ENCODE measurements around the gene SLC50A1. TPM values are rescaled to one million over a fixed set of nuclear protein-coding genes. Genes with fewer than 3 reads are reported as not detected.

Gene SLC50A1
- total RNA-seq, 1 donor from 2014 or later = 22.8 TPM

DNA sequence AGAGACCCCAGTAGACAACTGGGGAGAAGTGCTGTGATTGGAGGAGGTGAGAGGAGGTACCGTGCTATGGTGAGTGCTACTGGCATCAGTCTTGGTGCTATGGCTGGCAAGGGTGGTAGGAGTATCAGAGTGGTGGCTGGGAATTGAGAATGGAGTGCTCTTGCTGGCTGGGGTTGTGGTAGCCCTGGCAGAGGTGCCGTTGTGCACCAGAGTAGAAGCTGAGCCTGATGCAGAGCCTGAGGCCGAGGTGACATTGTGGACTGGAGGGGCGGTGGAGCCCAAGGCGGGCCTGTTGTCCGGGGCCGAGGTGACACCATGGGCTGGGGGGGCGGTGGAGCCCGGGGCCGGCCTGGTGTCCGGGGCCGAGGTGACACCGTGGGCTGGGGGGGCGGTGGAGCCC, 52.6 kb downstream of the SLC50A1 start:
- H3K9ac ChIP-seq (ENCODE audit: low read length) = no peak overlapping the region
- H3K9me3 ChIP-seq (ENCODE audit: insufficient read depth, low read depth, low read length) = no peaks in the 10 kb centered on the region
- H3K4me3 ChIP-seq (ENCODE audit: insufficient read depth, low read depth, low read length) = no peak overlapping the region
- no peak overlapping the region for H3K4me2 ChIP-seq (ENCODE audit: low read length)
- H3K27me3 ChIP-seq (ENCODE audit: insufficient read depth, low read length) = no peaks in the 10 kb centered on the region
- H3K36me3 Mint-ChIP-seq (ENCODE audit: low read depth, unreplicated experiment) = peaks cover 11% of the 10 kb centered on the region
- peak overlapping the region; percentile 63 for H3K4me3 Mint-ChIP-seq (ENCODE audit: unreplicated experiment)
- H3K27me3 Mint-ChIP-seq (ENCODE audit: low read depth, unreplicated experiment) = peaks cover 1% of the 10 kb centered on the region
- H3K27ac ChIP-seq (ENCODE audit: low read depth, low read length) = no peak overlapping the region
- peaks cover 2% of the 10 kb centered on the region for H3K4me1 Mint-ChIP-seq (ENCODE audit: low read depth, unreplicated experiment)
- DNase-seq (ENCODE audit: low read depth) (no peak), FAIRE-seq (no peak)
- peaks cover 6% of the 10 kb centered on the region for H3K36me3 ChIP-seq (ENCODE audit: insufficient read depth, low read length)
- H3K9me3 Mint-ChIP-seq (ENCODE audit: unreplicated experiment) = peaks cover 3% of the 10 kb centered on the region
- no peak for TF ChIP-seq EZH2 (IDR thresholded peaks at IDR 0.05; ENCODE audit: insufficient read depth, low read length)
- TF ChIP-seq, protein P1, sequence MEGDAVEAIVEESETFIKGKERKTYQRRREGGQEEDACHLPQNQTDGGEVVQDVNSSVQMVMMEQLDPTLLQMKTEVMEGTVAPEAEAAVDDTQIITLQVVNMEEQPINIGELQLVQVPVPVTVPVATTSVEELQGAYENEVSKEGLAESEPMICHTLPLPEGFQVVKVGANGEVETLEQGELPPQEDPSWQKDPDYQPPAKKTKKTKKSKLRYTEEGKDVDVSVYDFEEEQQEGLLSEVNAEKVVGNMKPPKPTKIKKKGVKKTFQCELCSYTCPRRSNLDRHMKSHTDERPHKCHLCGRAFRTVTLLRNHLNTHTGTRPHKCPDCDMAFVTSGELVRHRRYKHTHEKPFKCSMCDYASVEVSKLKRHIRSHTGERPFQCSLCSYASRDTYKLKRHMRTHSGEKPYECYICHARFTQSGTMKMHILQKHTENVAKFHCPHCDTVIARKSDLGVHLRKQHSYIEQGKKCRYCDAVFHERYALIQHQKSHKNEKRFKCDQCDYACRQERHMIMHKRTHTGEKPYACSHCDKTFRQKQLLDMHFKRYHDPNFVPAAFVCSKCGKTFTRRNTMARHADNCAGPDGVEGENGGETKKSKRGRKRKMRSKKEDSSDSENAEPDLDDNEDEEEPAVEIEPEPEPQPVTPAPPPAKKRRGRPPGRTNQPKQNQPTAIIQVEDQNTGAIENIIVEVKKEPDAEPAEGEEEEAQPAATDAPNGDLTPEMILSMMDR (IDR thresholded peaks at IDR 0.05; ENCODE audit: insufficient read depth, low read depth, low read length) = no peak
- H3K4me1 ChIP-seq (ENCODE audit: insufficient read depth, low read length) = peaks cover 4% of the 10 kb centered on the region
- H2AFZ ChIP-seq (ENCODE audit: low read depth, low read length) = no peak overlapping the region
- no peaks in the 10 kb centered on the region for H3K79me2 ChIP-seq (ENCODE audit: insufficient read depth, low read length)
- no peaks in the 10 kb centered on the region for H4K20me1 ChIP-seq (ENCODE audit: insufficient read depth, low read length)
- peak overlapping the region; percentile 55 for H3K27ac Mint-ChIP-seq (ENCODE audit: unreplicated experiment)

Other genes with a start within 250 kb of the SLC50A1 start
- gene PMVK, start 199.1 kb upstream of the SLC50A1 start, total RNA-seq = 15.5 and 15.6 TPM in 2 replicates
- 89.2 and 96.4 TPM in 2 replicates for gene PBXIP1, start 179.8 kb upstream of the SLC50A1 start, total RNA-seq
- gene PYGO2, start 174.1 kb upstream of the SLC50A1 start, total RNA-seq = 20.0 and 21.8 TPM in 2 replicates
- gene SHC1, start 165.1 kb upstream of the SLC50A1 start, total RNA-seq = 391 and 397 TPM in 2 replicates
- 36.5 and 37.9 TPM in 2 replicates for gene CKS1B, start 161.2 kb upstream of the SLC50A1 start, total RNA-seq
- 46.6 and 51.5 TPM in 2 replicates for gene FLAD1, start 152.5 kb upstream of the SLC50A1 start, total RNA-seq
- gene LENEP, start 142.3 kb upstream of the SLC50A1 start, total RNA-seq = 0.99 TPM in 1 of 2 replicates, not detected in the other
- 46.1 and 47.5 TPM in 2 replicates for gene ZBTB7B, start 133.1 kb upstream of the SLC50A1 start, total RNA-seq
- gene DCST2, start 102.1 kb upstream of the SLC50A1 start, total RNA-seq = 0.34 and 0.36 TPM in 2 replicates
- gene DCST1, start 102.0 kb upstream of the SLC50A1 start, total RNA-seq = not detected in 2 replicates
- gene ADAM15, start 84.5 kb upstream of the SLC50A1 start, total RNA-seq = 66.8 and 68.3 TPM in 2 replicates
- gene EFNA4, start 72.1 kb upstream of the SLC50A1 start, total RNA-seq = 11.8 TPM in 2 replicates
- gene EFNA3, start 57.0 kb upstream of the SLC50A1 start, total RNA-seq = 2.9 and 3.4 TPM in 2 replicates
- 11.3 and 16.4 TPM in 2 replicates for gene EFNA1, start 8.0 kb upstream of the SLC50A1 start, total RNA-seq
- 31.0 and 36.2 TPM in 2 replicates for gene DPM3, start 4.7 kb downstream of the SLC50A1 start, total RNA-seq
- gene KRTCAP2, start 37.5 kb downstream of the SLC50A1 start, total RNA-seq = 161 TPM in 2 replicates
- gene TRIM46, start 38.0 kb downstream of the SLC50A1 start, total RNA-seq = 13.2 and 13.6 TPM in 2 replicates
- 153 and 162 TPM in 2 replicates for gene THBS3, start 72.0 kb downstream of the SLC50A1 start, total RNA-seq
- gene MTX1, start 72.8 kb downstream of the SLC50A1 start, total RNA-seq = 39.8 and 41.8 TPM in 2 replicates
- 51.1 and 51.7 TPM in 2 replicates for gene ENTREP3, start 119.6 kb downstream of the SLC50A1 start, total RNA-seq
- 68.9 and 70.3 TPM in 2 replicates for gene SCAMP3, start 126.5 kb downstream of the SLC50A1 start, total RNA-seq
- gene CLK2, start 137.7 kb downstream of the SLC50A1 start, total RNA-seq = 31.7 and 36.1 TPM in 2 replicates
- gene HCN3, start 141.6 kb downstream of the SLC50A1 start, total RNA-seq = 3.4 and 3.6 TPM in 2 replicates
- gene PKLR, start 165.6 kb downstream of the SLC50A1 start, total RNA-seq = not detected in 2 replicates
- gene FDPS, start 173.0 kb downstream of the SLC50A1 start, total RNA-seq = 153 and 217 TPM in 2 replicates
- gene RUSC1, start 185.0 kb downstream of the SLC50A1 start, total RNA-seq = 48.0 and 48.7 TPM in 2 replicates

Measured in astrocyte (in vitro differentiated cells and primary cell).